Lung (tissue), 12 donors: ENCODE results near the gene SRPK3. TPM values are rescaled to one million over a fixed set of nuclear protein-coding genes. Genes with fewer than 3 reads are reported as not detected.
A peak's percentile ranks its signal among the peaks of the same experiment; 100 is the strongest.

Experiments used
- ATAC-seq: fragments of 200-7000 bp; cut with Tn5 transposase; one replicate; pipeline ENCODE4 v1.9.1; 2020; ENCODE audit warnings: moderate number of reproducible peaks; ENCODE audit not compliant: insufficient read depth, low FRiP score
- DNase-seq, 3 donors: peaks; one replicate each; pipeline ENCODE4 v3.0.0-alpha.2; 2013 to 2017
- H3K27ac ChIP-seq, 2 donors: one replicate each; pipeline ENCODE4 v1.5.1; 2013; ENCODE audit warnings: mild to moderate bottlenecking in 2 of 2, moderate library complexity in 2 of 2, control low read depth in 1 of 2, inconsistent platforms in 1 of 2, low read depth in 1 of 2, low read length in 1 of 2
- H3K27me3 ChIP-seq, 3 donors: one replicate each; pipeline ENCODE4 v1.5.1; 2013; ENCODE audit warnings: low read length in 2 of 3; ENCODE audit not compliant: control insufficient read depth in 3 of 3, insufficient read depth in 3 of 3
- H3K36me3 ChIP-seq, 4 donors: one replicate each; pipeline ENCODE4 v1.5.1; 2013; ENCODE audit warnings: low read length in 4 of 4, mild to moderate bottlenecking in 1 of 4, moderate library complexity in 1 of 4; ENCODE audit not compliant: control insufficient read depth in 4 of 4, insufficient read depth in 4 of 4
- H3K4me1 ChIP-seq, 5 donors: one replicate each; pipeline ENCODE4 v1.5.1; 2013; ENCODE audit warnings: low read length in 5 of 5, mild to moderate bottlenecking in 2 of 5, moderate library complexity in 1 of 5; ENCODE audit not compliant: control insufficient read depth in 5 of 5, insufficient read depth in 5 of 5
- H3K4me3 ChIP-seq: one replicate; pipeline ENCODE4 v1.5.1; 2013; ENCODE audit warnings: mild to moderate bottlenecking, control low read depth, moderate library complexity
- H3K9ac ChIP-seq, 2 donors: one replicate each; pipeline ENCODE4 v1.5.1; 2013; ENCODE audit warnings: low read length in 2 of 2, control low read depth in 1 of 2; ENCODE audit not compliant: insufficient read depth in 1 of 2
- H3K9me3 ChIP-seq, 4 donors: one replicate each; pipeline ENCODE4 v1.5.1; 2013; ENCODE audit warnings: low read length in 3 of 4, mild to moderate bottlenecking in 1 of 4, moderate library complexity in 1 of 4; ENCODE audit not compliant: control insufficient read depth in 4 of 4, insufficient read depth in 3 of 4
- WGBS, 2 donors: extraction: QIAGEN DNeasy Blood & Tissue Kit; methylation state at CpG; one replicate each; pipeline ENCODE4 v1.1.7; 2013; 5-methylcytosine and 5-hydroxymethylcytosine counted together
- polyA plus RNA-seq, 2 donors: library from polyadenylated mRNA; stranded (reverse); fragments of 200-250 nt; gene quantifications; one replicate each; pipeline ENCODE4 v1.2.1, GENCODE V29; 2013
- total RNA-seq, 2 donors: library from RNA; depleted of rRNA in 1 of 2; stranded (reverse); fragments of >200 nt in 1 of 2; gene quantifications; one replicate each; pipeline ENCODE4 v1.2.1, GENCODE V29; 2014 to 2021
- TF ChIP-seq, protein P1 (sequence below): IDR thresholded peaks from 2 replicates; pipeline ENCODE4 v1.5.1; 2012; ENCODE audit warnings: mild to moderate bottlenecking; ENCODE audit errors: control extremely low read depth, extremely low read depth
- donor health status: control.
- donor health status: control.
- donor health status: Bipolar disorder and iron deficiency.
- donor health status: healthy.
- donor health status: DM: yes; HTN: yes; CAD: no.

SRPK3 gene
- total and polyA plus RNA-seq, 4 donors = 0.04 to 0.23 (median 0.15) TPM

DNA sequence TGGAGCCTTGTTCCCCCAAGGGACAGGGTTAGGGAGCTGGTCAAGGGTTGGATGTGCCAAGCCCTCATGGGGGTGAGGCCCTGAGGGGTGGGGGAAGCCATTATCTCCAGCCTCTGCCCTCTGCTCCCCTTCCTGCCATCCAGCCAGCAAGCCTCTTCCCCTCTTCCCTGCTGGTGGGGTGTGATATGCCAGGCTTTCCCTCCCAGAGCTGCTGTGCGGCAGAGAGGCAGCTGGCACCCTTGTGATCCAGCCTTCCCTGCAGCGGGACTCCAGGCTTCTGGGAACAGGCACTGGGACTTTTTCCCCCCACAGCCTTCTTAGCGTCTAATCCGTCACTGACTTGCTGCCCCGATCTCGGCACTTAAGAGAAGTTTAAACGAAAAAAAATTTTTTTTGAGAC, 19.9 kb downstream of the SRPK3 start:
- no peak overlapping the region for H3K27ac ChIP-seq
- WGBS, 2 donors = 87% methylated on average over 7 of the region's 7 CpGs
- ATAC-seq (no peak), DNase-seq (no peak)
- H3K4me3 ChIP-seq = no peak overlapping the region
- peaks cover 0 to 3% (median 0%) of the 10 kb centered on the region in 5 donors for H3K4me1 ChIP-seq
- TF ChIP-seq, protein P1, sequence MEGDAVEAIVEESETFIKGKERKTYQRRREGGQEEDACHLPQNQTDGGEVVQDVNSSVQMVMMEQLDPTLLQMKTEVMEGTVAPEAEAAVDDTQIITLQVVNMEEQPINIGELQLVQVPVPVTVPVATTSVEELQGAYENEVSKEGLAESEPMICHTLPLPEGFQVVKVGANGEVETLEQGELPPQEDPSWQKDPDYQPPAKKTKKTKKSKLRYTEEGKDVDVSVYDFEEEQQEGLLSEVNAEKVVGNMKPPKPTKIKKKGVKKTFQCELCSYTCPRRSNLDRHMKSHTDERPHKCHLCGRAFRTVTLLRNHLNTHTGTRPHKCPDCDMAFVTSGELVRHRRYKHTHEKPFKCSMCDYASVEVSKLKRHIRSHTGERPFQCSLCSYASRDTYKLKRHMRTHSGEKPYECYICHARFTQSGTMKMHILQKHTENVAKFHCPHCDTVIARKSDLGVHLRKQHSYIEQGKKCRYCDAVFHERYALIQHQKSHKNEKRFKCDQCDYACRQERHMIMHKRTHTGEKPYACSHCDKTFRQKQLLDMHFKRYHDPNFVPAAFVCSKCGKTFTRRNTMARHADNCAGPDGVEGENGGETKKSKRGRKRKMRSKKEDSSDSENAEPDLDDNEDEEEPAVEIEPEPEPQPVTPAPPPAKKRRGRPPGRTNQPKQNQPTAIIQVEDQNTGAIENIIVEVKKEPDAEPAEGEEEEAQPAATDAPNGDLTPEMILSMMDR = no peak
- H3K9ac ChIP-seq = no peak overlapping the region
- H3K27me3 ChIP-seq = no peaks in the 10 kb centered on the region
- peaks cover 0 to 7% (median 4%) of the 10 kb centered on the region in 4 donors for H3K36me3 ChIP-seq
- H3K9me3 ChIP-seq = peaks cover 0 to 38% (median 0%) of the 10 kb centered on the region in 4 donors

- Histone ChIP-seq H3K27me3 (no peaks in the 10 kb centered on the region), H3K36me3 (peaks cover 0 to 7% (median 4%) of the 10 kb centered on the region in 4 donors), H3K4me3 (no peak overlapping the region), H3K4me1 (no peaks in the 10 kb centered on the region), H3K9me3 (peaks cover 0 to 30% (median 0%) of the 10 kb centered on the region in 4 donors), H3K9ac (no peak overlapping the region), H3K27ac (no peak overlapping the region)
- ATAC-seq (no peak), DNase-seq (no peak)
- WGBS, 2 donors = 79 to 86% methylated on average over 2 to 8 of the region's 8 CpGs
- TF ChIP-seq, protein P1 = no peak
These were observed 20.8 kb downstream of the SRPK3 start for GRCh38 chrX:153801669-153802068.

- TF ChIP-seq, protein P1 = no peak
- Histone ChIP-seq H3K36me3 (peaks cover 0 to 7% (median 3%) of the 10 kb centered on the region in 4 donors), H3K9me3 (peaks cover 0 to 23% (median 0%) of the 10 kb centered on the region in 4 donors), H3K9ac (no peak overlapping the region), H3K4me1 (no peaks in the 10 kb centered on the region), H3K27ac (no peak overlapping the region), H3K4me3 (no peak overlapping the region), H3K27me3 (no peaks in the 10 kb centered on the region)
- ATAC-seq (no peak), DNase-seq (peak in 1 of 3 donors; percentile 30)
- WGBS, 2 donors = 20 to 70% methylated on average over 13 to 14 of the region's 14 CpGs
These were observed 21.7 kb downstream of the SRPK3 start for GRCh38 chrX:153802513-153803045.
